ENCODE data around the gene MRPL32.

MRPL32 gene

DNA sequence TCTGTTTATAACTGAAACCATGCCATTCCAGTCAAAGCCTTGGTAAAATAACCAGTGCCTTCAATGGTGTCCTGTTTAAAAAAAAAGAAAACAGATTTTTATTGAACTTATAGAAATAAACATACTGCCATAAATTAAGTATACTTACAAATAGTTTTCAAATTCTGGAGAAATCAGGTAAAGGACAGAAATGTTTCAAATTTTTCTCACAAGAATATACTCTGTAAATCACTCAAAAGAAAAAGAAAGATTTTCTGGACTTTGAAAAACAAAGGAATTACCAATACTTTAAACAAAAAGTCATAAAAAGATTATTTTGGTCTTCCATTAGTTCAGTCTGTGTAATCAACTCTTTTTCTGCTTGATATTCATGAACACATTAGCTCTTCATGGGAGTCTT is 23.9 kb downstream of the MRPL32 start:
- Histone ChIP-seq H3K27ac (ENCODE audit: low read depth, low read length) (no peak overlapping the region), H3K36me3 (ENCODE audit: control insufficient read depth, insufficient read depth, low read length) (no peaks in the 10 kb centered on the region), H3K27me3 (ENCODE audit: control insufficient read depth, insufficient read depth, low read length) (no peaks in the 10 kb centered on the region), H3K9ac (ENCODE audit: low read length) (no peak overlapping the region), H3K4me3 (ENCODE audit: low read length) (no peak overlapping the region), H3K4me1 (ENCODE audit: control insufficient read depth, insufficient read depth, low read length) (no peaks in the 10 kb centered on the region)

DNA sequence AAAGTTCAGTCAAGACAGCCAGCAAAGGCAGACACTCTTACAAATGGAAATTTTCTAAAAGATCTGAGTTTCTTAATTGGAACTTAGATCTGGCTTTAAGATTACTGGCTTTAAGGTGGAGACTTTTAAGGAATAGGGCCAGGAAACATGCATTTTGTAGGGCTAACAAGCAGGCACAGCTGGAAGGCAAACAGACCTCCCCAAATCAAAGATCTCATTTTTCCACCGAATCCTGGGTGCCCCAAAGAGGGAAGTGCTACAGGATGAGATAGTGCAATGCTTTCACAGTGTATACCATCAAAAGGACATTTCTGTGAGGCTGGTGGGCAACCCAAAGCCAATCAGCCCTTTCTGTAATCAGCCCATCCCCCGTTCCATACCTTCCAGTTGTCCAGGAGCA is 27.4 kb downstream of the MRPL32 start:
- H3K27me3 ChIP-seq (ENCODE audit: control insufficient read depth, insufficient read depth, low read length): no peaks in the 10 kb centered on the region
- H3K36me3 ChIP-seq (ENCODE audit: control insufficient read depth, insufficient read depth, low read length): no peaks in the 10 kb centered on the region
- no peak overlapping the region for H3K27ac ChIP-seq (ENCODE audit: low read depth, low read length)
- H3K4me1 ChIP-seq (ENCODE audit: control insufficient read depth, insufficient read depth, low read length): no peaks in the 10 kb centered on the region
- H3K9ac ChIP-seq (ENCODE audit: low read length): no peak overlapping the region
- no peak overlapping the region for H3K4me3 ChIP-seq (ENCODE audit: low read length)

DNA sequence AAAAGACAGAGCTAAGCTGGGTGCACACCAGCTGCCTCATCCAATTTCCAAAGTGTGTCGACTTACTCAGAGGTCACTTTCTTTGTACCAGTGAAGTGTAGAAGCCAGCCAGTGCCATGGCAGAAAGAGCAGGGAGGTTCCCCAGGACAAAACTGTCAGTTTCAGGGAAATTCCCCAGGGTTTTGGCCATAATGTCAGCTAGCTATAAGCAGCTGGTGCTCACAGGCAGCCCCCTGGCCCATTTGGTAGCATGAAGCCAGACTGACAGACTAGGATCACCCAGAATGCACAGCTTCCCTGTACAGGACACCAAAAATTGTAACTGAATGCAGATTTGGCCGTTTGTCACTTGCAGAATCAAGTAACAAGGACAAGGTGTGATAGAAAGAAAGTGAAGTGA is 28.6 kb downstream of the MRPL32 start:
- H3K9ac ChIP-seq (ENCODE audit: low read length): no peak overlapping the region
- H3K4me3 ChIP-seq (ENCODE audit: low read length): no peak overlapping the region
- H3K27ac ChIP-seq (ENCODE audit: low read depth, low read length): no peak overlapping the region
- peaks cover 5% of the 10 kb centered on the region for H3K4me1 ChIP-seq (ENCODE audit: control insufficient read depth, insufficient read depth, low read length)
- H3K36me3 ChIP-seq (ENCODE audit: control insufficient read depth, insufficient read depth, low read length): no peaks in the 10 kb centered on the region
- H3K27me3 ChIP-seq (ENCODE audit: control insufficient read depth, insufficient read depth, low read length): no peaks in the 10 kb centered on the region

DNA sequence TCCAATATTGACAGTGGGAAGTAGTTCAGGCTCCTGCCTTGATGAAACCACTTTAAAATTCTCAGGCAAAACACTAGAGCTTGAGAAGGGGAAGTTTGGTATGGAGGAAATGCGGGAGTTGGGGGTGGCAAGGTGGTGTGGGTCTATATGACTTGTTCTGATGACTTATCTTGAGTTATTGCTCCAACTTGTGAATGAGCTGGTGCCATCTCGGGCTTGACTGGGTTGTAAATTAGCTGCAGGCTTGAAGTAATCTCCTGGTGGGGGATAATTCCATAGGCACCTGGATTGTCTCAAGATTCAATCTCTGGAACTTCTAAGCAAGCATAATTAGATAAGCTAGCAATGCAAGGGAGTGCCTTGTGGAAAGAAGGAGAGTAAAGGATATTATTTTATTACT is 29.0 kb downstream of the MRPL32 start:
- Histone ChIP-seq H3K27ac (ENCODE audit: low read depth, low read length) (no peak overlapping the region), H3K27me3 (ENCODE audit: control insufficient read depth, insufficient read depth, low read length) (no peaks in the 10 kb centered on the region), H3K9ac (ENCODE audit: low read length) (no peak overlapping the region), H3K4me1 (ENCODE audit: control insufficient read depth, insufficient read depth, low read length) (peaks cover 5% of the 10 kb centered on the region), H3K36me3 (ENCODE audit: control insufficient read depth, insufficient read depth, low read length) (no peaks in the 10 kb centered on the region), H3K4me3 (ENCODE audit: low read length) (no peak overlapping the region)

- peak overlapping the region; percentile 34 for H3K27ac ChIP-seq (ENCODE audit: low read depth, low read length)
- no peaks in the 10 kb centered on the region for H3K27me3 ChIP-seq (ENCODE audit: control insufficient read depth, insufficient read depth, low read length)
- no peak overlapping the region for H3K9ac ChIP-seq (ENCODE audit: low read length)
- H3K36me3 ChIP-seq (ENCODE audit: control insufficient read depth, insufficient read depth, low read length): no peaks in the 10 kb centered on the region
- H3K4me3 ChIP-seq (ENCODE audit: low read length): no peak overlapping the region
- H3K4me1 ChIP-seq (ENCODE audit: control insufficient read depth, insufficient read depth, low read length): peaks cover 5% of the 10 kb centered on the region
Observed at GRCh38 chr7:42964293-42964692, 32.1 kb downstream of the MRPL32 start.

DNA sequence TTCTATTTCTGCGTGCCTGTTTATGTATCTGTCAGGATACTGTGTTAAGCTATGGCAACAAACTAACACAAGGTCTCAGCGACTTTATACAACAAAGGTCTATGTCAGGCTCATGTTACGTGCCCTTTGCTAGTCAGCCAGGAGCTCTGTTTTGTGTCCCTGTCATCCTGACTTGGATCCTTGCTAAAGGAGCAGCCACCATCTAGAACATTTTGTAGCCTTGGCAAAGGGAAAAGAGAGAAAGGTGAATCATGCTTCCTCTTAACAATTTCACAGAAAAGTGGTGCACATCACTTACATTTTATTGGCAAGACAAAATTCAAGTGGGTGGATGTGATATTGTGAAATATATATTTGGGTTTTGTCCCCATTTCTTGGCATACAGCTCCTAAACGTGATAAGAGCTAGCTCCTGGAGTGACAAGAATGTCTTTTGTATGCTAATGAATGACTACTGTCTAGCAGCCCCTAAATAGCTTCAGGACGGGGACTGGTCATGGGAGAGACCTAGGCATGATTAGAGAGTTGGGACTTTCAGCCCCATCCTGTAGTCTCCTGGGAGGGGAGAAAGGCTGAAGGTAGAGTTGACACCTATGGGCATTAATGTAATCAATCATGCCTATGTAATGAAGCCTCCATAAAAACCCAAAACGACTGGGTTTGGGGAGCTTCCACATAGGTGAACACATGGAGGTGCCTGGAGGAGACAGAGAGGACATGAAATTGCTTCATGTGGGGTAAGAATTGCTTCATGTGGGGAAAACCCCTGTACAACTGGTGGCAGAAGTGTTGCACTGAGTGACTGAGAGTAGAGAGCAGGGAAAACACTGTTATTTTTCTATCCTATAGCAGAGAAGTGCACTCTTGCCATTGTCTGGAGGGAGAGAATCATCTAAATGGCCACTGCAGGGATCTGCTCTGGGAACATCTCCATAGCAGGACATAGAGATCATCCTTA is 33.0 kb downstream of the MRPL32 start:
- peaks cover 5% of the 10 kb centered on the region for H3K4me1 ChIP-seq (ENCODE audit: control insufficient read depth, insufficient read depth, low read length)
- H3K4me3 ChIP-seq (ENCODE audit: low read length): no peak overlapping the region
- no peaks in the 10 kb centered on the region for H3K27me3 ChIP-seq (ENCODE audit: control insufficient read depth, insufficient read depth, low read length)
- H3K9ac ChIP-seq (ENCODE audit: low read length): no peak overlapping the region
- H3K36me3 ChIP-seq (ENCODE audit: control insufficient read depth, insufficient read depth, low read length): no peaks in the 10 kb centered on the region
- peak overlapping the region; percentile 34 for H3K27ac ChIP-seq (ENCODE audit: low read depth, low read length)

DNA sequence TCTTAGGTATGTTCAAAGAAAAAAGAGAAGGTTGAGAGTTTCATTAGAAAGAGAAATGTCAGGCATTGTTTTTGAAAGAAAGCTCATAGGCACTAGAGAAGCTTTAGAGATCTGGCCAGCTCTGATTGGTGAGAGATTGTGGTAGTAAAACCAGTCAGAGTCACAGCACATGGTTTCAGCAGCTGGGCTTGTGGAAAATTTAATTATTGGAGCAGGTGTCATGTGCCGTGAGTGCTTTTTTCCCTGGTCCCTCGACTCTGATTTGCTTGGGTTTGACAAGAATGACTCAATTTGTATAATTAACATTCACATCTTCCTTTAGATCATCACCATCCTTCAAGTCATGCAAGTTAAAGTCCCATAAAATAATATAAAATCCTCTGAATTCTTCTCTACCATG is 35.2 kb downstream of the MRPL32 start:
- H3K36me3 ChIP-seq (ENCODE audit: control insufficient read depth, insufficient read depth, low read length): no peaks in the 10 kb centered on the region
- H3K9ac ChIP-seq (ENCODE audit: low read length): no peak overlapping the region
- no peak overlapping the region for H3K4me3 ChIP-seq (ENCODE audit: low read length)
- H3K27me3 ChIP-seq (ENCODE audit: control insufficient read depth, insufficient read depth, low read length): no peaks in the 10 kb centered on the region
- H3K4me1 ChIP-seq (ENCODE audit: control insufficient read depth, insufficient read depth, low read length): peaks cover 5% of the 10 kb centered on the region
- H3K27ac ChIP-seq (ENCODE audit: low read depth, low read length): no peak overlapping the region

GRCh38 chr7:42972699-42973500 is 40.7 kb downstream of the MRPL32 start:
- H3K36me3 ChIP-seq (ENCODE audit: control insufficient read depth, insufficient read depth, low read length): no peaks in the 10 kb centered on the region

DNA sequence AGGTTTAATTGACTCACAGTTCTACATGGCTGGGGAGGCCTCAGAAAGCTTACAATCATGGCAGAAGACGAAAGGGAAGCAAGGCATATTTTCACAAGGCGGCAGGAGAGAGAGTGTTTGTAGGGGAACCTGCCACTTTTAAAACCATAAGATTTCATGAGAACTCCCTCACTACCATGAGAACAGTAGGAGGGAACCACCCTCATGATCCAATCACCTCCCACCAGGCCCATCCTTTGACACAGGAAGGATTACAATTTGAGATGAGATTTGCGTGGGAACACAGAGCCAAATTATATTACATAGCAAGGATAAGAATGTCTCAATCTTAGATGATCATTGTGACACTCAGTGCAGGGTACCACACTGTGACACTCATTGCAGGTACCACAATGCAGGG is 44.2 kb downstream of the MRPL32 start:
- no peaks in the 10 kb centered on the region for H3K27me3 ChIP-seq (ENCODE audit: control insufficient read depth, insufficient read depth, low read length)
- no peak overlapping the region for H3K9ac ChIP-seq (ENCODE audit: low read length)
- H3K4me1 ChIP-seq (ENCODE audit: control insufficient read depth, insufficient read depth, low read length): no peaks in the 10 kb centered on the region
- no peak overlapping the region for H3K4me3 ChIP-seq (ENCODE audit: low read length)
- no peak overlapping the region for H3K27ac ChIP-seq (ENCODE audit: low read depth, low read length)
- H3K36me3 ChIP-seq (ENCODE audit: control insufficient read depth, insufficient read depth, low read length): no peaks in the 10 kb centered on the region

More at GRCh38 chr7:42972699-42973500, 40.7 kb downstream of the MRPL32 start:
- Histone ChIP-seq H3K27ac (ENCODE audit: low read depth, low read length) (peak overlapping the region; percentile 66), H3K4me1 (ENCODE audit: control insufficient read depth, insufficient read depth, low read length) (no peaks in the 10 kb centered on the region), H3K4me3 (ENCODE audit: low read length) (no peak overlapping the region), H3K27me3 (ENCODE audit: control insufficient read depth, insufficient read depth, low read length) (no peaks in the 10 kb centered on the region), H3K9ac (ENCODE audit: low read length) (no peak overlapping the region)

GRCh38 chr7:42978496-42978895 is 46.3 kb downstream of the MRPL32 start:
- no peak overlapping the region for H3K4me3 ChIP-seq (ENCODE audit: low read length)
- H3K36me3 ChIP-seq (ENCODE audit: control insufficient read depth, insufficient read depth, low read length): no peaks in the 10 kb centered on the region
- H3K27me3 ChIP-seq (ENCODE audit: control insufficient read depth, insufficient read depth, low read length): no peaks in the 10 kb centered on the region
- H3K27ac ChIP-seq (ENCODE audit: low read depth, low read length): no peak overlapping the region
- H3K4me1 ChIP-seq (ENCODE audit: control insufficient read depth, insufficient read depth, low read length): no peaks in the 10 kb centered on the region
- H3K9ac ChIP-seq (ENCODE audit: low read length): no peak overlapping the region

GRCh38 chr7:42980084-42980483 is 47.9 kb downstream of the MRPL32 start:
- Histone ChIP-seq H3K27me3 (ENCODE audit: control insufficient read depth, insufficient read depth, low read length) (no peaks in the 10 kb centered on the region), H3K36me3 (ENCODE audit: control insufficient read depth, insufficient read depth, low read length) (no peaks in the 10 kb centered on the region), H3K9ac (ENCODE audit: low read length) (no peak overlapping the region), H3K4me3 (ENCODE audit: low read length) (no peak overlapping the region), H3K4me1 (ENCODE audit: control insufficient read depth, insufficient read depth, low read length) (no peaks in the 10 kb centered on the region), H3K27ac (ENCODE audit: low read depth, low read length) (no peak overlapping the region)

GRCh38 chr7:42980514-42980913 is 48.3 kb downstream of the MRPL32 start:
- no peaks in the 10 kb centered on the region for H3K36me3 ChIP-seq (ENCODE audit: control insufficient read depth, insufficient read depth, low read length)
- no peaks in the 10 kb centered on the region for H3K27me3 ChIP-seq (ENCODE audit: control insufficient read depth, insufficient read depth, low read length)
- no peak overlapping the region for H3K4me3 ChIP-seq (ENCODE audit: low read length)
- H3K9ac ChIP-seq (ENCODE audit: low read length): no peak overlapping the region
- no peak overlapping the region for H3K27ac ChIP-seq (ENCODE audit: low read depth, low read length)
- no peaks in the 10 kb centered on the region for H3K4me1 ChIP-seq (ENCODE audit: control insufficient read depth, insufficient read depth, low read length)

All from rectal smooth muscle tissue (tissue), 1 donor.